K562 (cell line): Measurements from ENCODE around the gene DCAF11. TPM values are rescaled to one million over a fixed set of nuclear protein-coding genes. Genes with fewer than 3 reads are reported as not detected.

ENCODE experiments used
- BCOR ChIP-seq: fragments of 450-650 bp; IDR thresholded peaks from 2 replicates; pipeline ENCODE4 v1.6.1; 2016
- EHMT2 ChIP-seq: fragments of 450-650 bp; IDR thresholded peaks from 2 replicates; pipeline ENCODE4 v1.6.1; 2018; ENCODE audit warnings: antibody characterized with exemption
- HLTF ChIP-seq: fragments of 450-650 bp; IDR thresholded peaks from 2 replicates; pipeline ENCODE4 v1.6.1; 2016
- JUNB ChIP-seq: fragments of 450-650 bp; formaldehyde crosslinking; conservative IDR thresholded peaks from 2 replicates; pipeline ENCODE4 v1.4.0; 2020; ENCODE audit warnings: mild to moderate bottlenecking
- L3MBTL2 ChIP-seq: fragments of 450-650 bp; IDR thresholded peaks from 2 replicates; pipeline ENCODE4 v1.6.1; 2016; ENCODE audit warnings: mild to moderate bottlenecking, moderate library complexity
- MBD2 ChIP-seq: sonication (generic); IDR thresholded peaks from 2 replicates; pipeline ENCODE4 v1.6.1; 2016; ENCODE audit warnings: low read depth, borderline replicate concordance
- MCM7 ChIP-seq, 2 experiments: fragments of 450-650 bp; IDR thresholded peaks; 2 replicates each; pipeline ENCODE4 v1.6.1; 2016 to 2018
- MECOM ChIP-seq: fragments of 250-450 bp; sonication (Bioruptor Pico); IDR thresholded peaks from 2 replicates; pipeline ENCODE4 v1.8.0; 2022; ENCODE audit warnings: inconsistent platforms
- PTBP1 ChIP-seq: fragments of 200-400 bp; formaldehyde crosslinking; IDR thresholded peaks from 2 replicates; pipeline ENCODE4 v1.6.1; 2017; ENCODE audit warnings: low read depth, low read length
- PTTG1 ChIP-seq: fragments of 450-650 bp; IDR thresholded peaks from 2 replicates; pipeline ENCODE4 v1.6.1; 2016; ENCODE audit warnings: low read depth, mild to moderate bottlenecking, missing genetic modification characterization, missing compliant biosample characterization
- SIN3A ChIP-seq, 2 experiments: fragments of 150-350 bp in 1 of 2; IDR thresholded peaks; 2 replicates each; pipeline ENCODE4 v1.6.1; 2011 to 2016; ENCODE audit warnings: borderline replicate concordance in 2 of 2, low read depth in 2 of 2, low read length in 2 of 2, mild to moderate bottlenecking in 2 of 2, moderate library complexity in 2 of 2; ENCODE audit not compliant: control insufficient read depth in 1 of 2
- TCF3 ChIP-seq: sonication (generic); formaldehyde crosslinking; IDR thresholded peaks from 2 replicates; pipeline ENCODE4 v1.4.0; 2020; ENCODE audit warnings: mild to moderate bottlenecking, missing genetic modification reagents
- ZNF140 ChIP-seq: fragments of 250-450 bp; sonication (Bioruptor Pico); IDR thresholded peaks from 2 replicates; pipeline ENCODE4 v1.8.0; 2021; ENCODE audit warnings: moderate library complexity, mild to moderate bottlenecking, inconsistent platforms
- ZNF143 ChIP-seq: sonication (generic); formaldehyde crosslinking; IDR thresholded peaks from 2 replicates; pipeline ENCODE4 v1.9.0; 2022; ENCODE audit warnings: mild to moderate bottlenecking, missing genetic modification reagents
- ZNF197 ChIP-seq: fragments of 200-800 bp; sonication (Bioruptor generic); IDR thresholded peaks from 2 replicates; pipeline ENCODE4 v1.6.1; 2016; ENCODE audit warnings: low read depth, missing genetic modification characterization, missing compliant biosample characterization
- ZNF24 ChIP-seq: fragments of 450-650 bp; IDR thresholded peaks from 2 replicates; pipeline ENCODE4 v1.6.1; 2016
- ZNF263 ChIP-seq: sonication (generic); formaldehyde crosslinking; IDR thresholded peaks from 2 replicates; pipeline ENCODE4 v1.8.0; 2022; ENCODE audit warnings: mild to moderate bottlenecking, missing genetic modification reagents, borderline replicate concordance
- polyA plus RNA-seq, 8 experiments: library from polyadenylated mRNA; depleted of rRNA in 4 of 8; stranded (reverse) in 5 of 8; unstranded in 3 of 8; fragments of >200 nt; fragmentation: Nextera tagmentation in 2 of 8; fragmentation: Illumina TruSeq in 1 of 8; extraction: Ambion mirVana in 2 of 8; extraction: Trizol in 1 of 8; gene quantifications; 2 replicates each; pipeline versions ENCODE4 v1.2.1 to v1.2.3, GENCODE V29; 2011 to 2014; ENCODE audit warnings: inconsistent platforms in 1 of 8, missing spikeins in 1 of 8
- total RNA-seq, 7 experiments: library from RNA; depleted of rRNA in 6 of 7; stranded (reverse); fragments of >200 nt in 6 of 7; fragmentation: Illumina TruSeq in 2 of 7; extraction: Trizol in 2 of 7; gene quantifications; 2 replicates each; pipeline versions ENCODE4 v1.2.1 to v1.2.3, GENCODE V29; 2011 to 2021; ENCODE audit warnings: low replicate concordance in 1 of 7
- TF ChIP-seq, protein P1 (sequence below): fragments of 200-800 bp; sonication (Bioruptor generic); IDR thresholded peaks from 2 replicates; pipeline ENCODE4 v1.6.1; 2017; ENCODE audit warnings: missing genetic modification characterization, missing compliant biosample characterization
- TF ChIP-seq, protein P2 (sequence below): fragments of 200-400 bp; formaldehyde crosslinking; IDR thresholded peaks from 2 replicates; pipeline ENCODE4 v1.6.1; 2017; ENCODE audit warnings: mild to moderate bottlenecking, low read depth, low read length, moderate library complexity
- TF ChIP-seq, protein P3 (sequence below), 2 experiments: fragments of 450-650 bp in 1 of 2; sonication (generic) in 1 of 2; formaldehyde crosslinking in 1 of 2; IDR thresholded peaks in 1 of 2; conservative IDR thresholded peaks in 1 of 2; 2 replicates each; pipeline versions ENCODE4 v1.6.1 to v1.8.1; 2016 to 2023; ENCODE audit warnings: mild to moderate bottlenecking in 2 of 2, moderate library complexity in 2 of 2, inconsistent platforms in 1 of 2, missing genetic modification reagents in 1 of 2
- TF ChIP-seq, protein P4 (sequence below): fragments of 250-450 bp; sonication (Bioruptor Pico); IDR thresholded peaks from 2 replicates; pipeline ENCODE4 v1.5.1; 2021; ENCODE audit warnings: mild to moderate bottlenecking
- TF ChIP-seq, protein P5 (sequence below): IDR thresholded peaks from 2 replicates; pipeline ENCODE4 v1.6.1; 2011; ENCODE audit not compliant: insufficient read length; ENCODE audit errors: extremely low read depth

The DCAF11 gene
- total and polyA plus RNA-seq, 9 of the 15 experiments (the other 6 are each of a cell fraction or from before 2014, with no cell fraction given), result 8.5 to 46.2 (median 36.4) TPM

DNA sequence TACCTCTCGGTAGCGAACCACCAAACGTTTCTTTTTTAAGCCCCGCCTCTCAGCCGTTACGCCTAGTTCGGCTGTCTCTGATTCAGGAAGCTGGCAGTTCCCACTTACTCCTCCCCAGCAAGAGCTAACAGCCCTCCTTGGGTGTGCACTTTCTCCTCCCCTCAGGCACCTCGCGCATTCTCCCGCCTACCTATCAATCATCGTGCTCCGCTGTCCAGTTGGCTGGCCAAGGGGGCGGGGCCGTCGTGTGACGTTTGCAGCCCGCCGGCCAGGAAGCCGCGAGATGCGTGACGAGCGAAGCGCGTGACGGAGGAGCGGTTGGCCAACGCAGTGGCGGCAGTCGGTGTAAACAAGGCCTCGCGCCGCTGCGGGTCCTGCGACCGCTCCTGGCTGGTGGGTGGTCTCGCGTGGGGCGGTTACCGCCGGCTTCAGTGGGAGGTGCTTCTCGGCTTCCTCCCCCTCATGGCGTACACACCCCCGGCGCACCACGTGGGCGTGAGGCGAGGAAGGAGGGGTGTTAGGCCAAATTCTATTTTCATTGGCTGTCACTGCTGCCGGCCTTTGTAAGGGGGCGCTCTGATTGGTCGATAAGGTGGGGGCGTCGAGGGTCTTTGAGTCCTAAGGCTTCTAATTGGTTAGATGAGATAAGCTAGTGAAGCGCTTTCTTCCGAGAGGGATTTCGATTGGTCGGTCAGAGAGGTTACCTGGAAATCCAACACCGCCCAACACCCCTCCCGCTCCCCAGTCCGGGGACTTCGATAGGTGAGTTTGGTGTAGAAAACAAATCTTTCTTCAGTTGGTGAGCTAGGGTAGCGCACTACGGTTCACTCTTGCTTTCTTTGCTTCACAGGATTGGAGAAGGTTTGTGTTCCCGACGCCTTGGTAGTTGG lies at the start of gene DCAF11, which contains the start of gene NRL (continued):
- TF ChIP-seq, protein P1, sequence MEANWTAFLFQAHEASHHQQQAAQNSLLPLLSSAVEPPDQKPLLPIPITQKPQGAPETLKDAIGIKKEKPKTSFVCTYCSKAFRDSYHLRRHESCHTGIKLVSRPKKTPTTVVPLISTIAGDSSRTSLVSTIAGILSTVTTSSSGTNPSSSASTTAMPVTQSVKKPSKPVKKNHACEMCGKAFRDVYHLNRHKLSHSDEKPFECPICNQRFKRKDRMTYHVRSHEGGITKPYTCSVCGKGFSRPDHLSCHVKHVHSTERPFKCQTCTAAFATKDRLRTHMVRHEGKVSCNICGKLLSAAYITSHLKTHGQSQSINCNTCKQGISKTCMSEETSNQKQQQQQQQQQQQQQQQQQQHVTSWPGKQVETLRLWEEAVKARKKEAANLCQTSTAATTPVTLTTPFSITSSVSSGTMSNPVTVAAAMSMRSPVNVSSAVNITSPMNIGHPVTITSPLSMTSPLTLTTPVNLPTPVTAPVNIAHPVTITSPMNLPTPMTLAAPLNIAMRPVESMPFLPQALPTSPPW (CRISPR knock-in tag), result peak; percentile 92
- TF ChIP-seq PTBP1 (no peak), BCOR (no peak), EHMT2 (no peak), TCF3 (CRISPR knock-in tag) (no peak), L3MBTL2 (peak; percentile 94), MBD2 (peak; percentile 96), HLTF (no peak), ZNF263 (no peak), PTTG1 (tag) (no peak), ZNF24 (peak; percentile 24; the same call in 1 of the 2 replicates), SIN3A (IDR thresholded peaks at IDR 0.05; ENCODE audit: borderline replicate concordance in 2 of 2, control insufficient read depth in 1 of 2, low read depth in 2 of 2, low read length in 2 of 2) (peak; percentile 79 to 80; a peak in 3 of 4 replicates), MECOM (CRISPR knock-in tag) (no peak), ZNF197 (CRISPR knock-in tag) (no peak), ZNF143 (no peak), JUNB (CRISPR knock-in tag) (no peak), ZNF140 (CRISPR knock-in tag) (no peak), MCM7 (IDR thresholded peaks at IDR 0.05) (no peak)
- TF ChIP-seq, protein P2, sequence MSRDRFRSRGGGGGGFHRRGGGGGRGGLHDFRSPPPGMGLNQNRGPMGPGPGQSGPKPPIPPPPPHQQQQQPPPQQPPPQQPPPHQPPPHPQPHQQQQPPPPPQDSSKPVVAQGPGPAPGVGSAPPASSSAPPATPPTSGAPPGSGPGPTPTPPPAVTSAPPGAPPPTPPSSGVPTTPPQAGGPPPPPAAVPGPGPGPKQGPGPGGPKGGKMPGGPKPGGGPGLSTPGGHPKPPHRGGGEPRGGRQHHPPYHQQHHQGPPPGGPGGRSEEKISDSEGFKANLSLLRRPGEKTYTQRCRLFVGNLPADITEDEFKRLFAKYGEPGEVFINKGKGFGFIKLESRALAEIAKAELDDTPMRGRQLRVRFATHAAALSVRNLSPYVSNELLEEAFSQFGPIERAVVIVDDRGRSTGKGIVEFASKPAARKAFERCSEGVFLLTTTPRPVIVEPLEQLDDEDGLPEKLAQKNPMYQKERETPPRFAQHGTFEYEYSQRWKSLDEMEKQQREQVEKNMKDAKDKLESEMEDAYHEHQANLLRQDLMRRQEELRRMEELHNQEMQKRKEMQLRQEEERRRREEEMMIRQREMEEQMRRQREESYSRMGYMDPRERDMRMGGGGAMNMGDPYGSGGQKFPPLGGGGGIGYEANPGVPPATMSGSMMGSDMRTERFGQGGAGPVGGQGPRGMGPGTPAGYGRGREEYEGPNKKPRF, result no peak
- TF ChIP-seq, protein P3, sequence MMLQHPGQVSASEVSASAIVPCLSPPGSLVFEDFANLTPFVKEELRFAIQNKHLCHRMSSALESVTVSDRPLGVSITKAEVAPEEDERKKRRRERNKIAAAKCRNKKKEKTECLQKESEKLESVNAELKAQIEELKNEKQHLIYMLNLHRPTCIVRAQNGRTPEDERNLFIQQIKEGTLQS (IDR thresholded peaks at IDR 0.05), result peak; percentile 34; the same call in 1 of the 2 replicates
- TF ChIP-seq, protein P3 (CRISPR knock-in tag; conservative IDR thresholded peaks at IDR 0.05), result no peak
- TF ChIP-seq, protein P4, sequence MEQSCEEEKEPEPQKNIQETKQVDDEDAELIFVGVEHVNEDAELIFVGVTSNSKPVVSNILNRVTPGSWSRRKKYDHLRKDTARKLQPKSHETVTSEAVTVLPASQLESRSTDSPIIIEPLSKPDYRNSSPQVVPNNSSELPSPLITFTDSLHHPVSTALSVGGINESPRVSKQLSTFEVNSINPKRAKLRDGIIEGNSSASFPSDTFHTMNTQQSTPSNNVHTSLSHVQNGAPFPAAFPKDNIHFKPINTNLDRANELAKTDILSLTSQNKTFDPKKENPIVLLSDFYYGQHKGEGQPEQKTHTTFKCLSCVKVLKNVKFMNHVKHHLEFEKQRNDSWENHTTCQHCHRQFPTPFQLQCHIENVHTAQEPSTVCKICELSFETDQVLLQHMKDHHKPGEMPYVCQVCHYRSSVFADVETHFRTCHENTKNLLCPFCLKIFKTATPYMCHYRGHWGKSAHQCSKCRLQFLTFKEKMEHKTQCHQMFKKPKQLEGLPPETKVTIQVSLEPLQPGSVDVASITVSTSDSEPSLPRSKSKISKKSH (CRISPR knock-in tag), result no peak
- TF ChIP-seq, protein P5, sequence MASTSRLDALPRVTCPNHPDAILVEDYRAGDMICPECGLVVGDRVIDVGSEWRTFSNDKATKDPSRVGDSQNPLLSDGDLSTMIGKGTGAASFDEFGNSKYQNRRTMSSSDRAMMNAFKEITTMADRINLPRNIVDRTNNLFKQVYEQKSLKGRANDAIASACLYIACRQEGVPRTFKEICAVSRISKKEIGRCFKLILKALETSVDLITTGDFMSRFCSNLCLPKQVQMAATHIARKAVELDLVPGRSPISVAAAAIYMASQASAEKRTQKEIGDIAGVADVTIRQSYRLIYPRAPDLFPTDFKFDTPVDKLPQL, result no peak
